K562 (cell line): ENCODE measurements around the gene SLC15A3. TPM values are rescaled to one million over a fixed set of nuclear protein-coding genes. Genes with fewer than 3 reads are reported as not detected.
A peak's percentile ranks its signal among the peaks of the same experiment; 100 is the strongest.

Experiments used
- ASH1L ChIP-seq: fragments of 450-650 bp; IDR thresholded peaks from 2 replicates; pipeline ENCODE4 v1.6.1; 2018; ENCODE audit warnings: borderline replicate concordance, mild to moderate bottlenecking, low read depth; ENCODE audit not compliant: partially characterized antibody
- ATF1 ChIP-seq, 2 experiments: fragments of 450-650 bp in 1 of 2; IDR thresholded peaks; 2 replicates each; pipeline ENCODE4 v1.6.1; 2016; ENCODE audit warnings: missing compliant biosample characterization in 1 of 2, missing genetic modification characterization in 1 of 2
- CBX1 ChIP-seq: sonication (generic); IDR thresholded peaks from 2 replicates; pipeline ENCODE4 v1.6.1; 2016; ENCODE audit warnings: antibody characterized with exemption, low read depth, mild to moderate bottlenecking
- CBX5 ChIP-seq: IDR thresholded peaks from 2 replicates; pipeline ENCODE4 v1.6.1; 2014; ENCODE audit warnings: low read depth, borderline replicate concordance
- ELF4 ChIP-seq: fragments of 450-650 bp; formaldehyde crosslinking; IDR thresholded peaks from 2 replicates; pipeline ENCODE4 v1.4.0; 2022; ENCODE audit warnings: missing genetic modification characterization
- FOXA1 ChIP-seq: fragments of 450-650 bp; IDR thresholded peaks from 2 replicates; pipeline ENCODE4 v1.6.1; 2016; ENCODE audit warnings: mild to moderate bottlenecking, borderline replicate concordance
- GATAD2B ChIP-seq: fragments of 450-650 bp; IDR thresholded peaks from 2 replicates; pipeline ENCODE4 v1.6.1; 2017; ENCODE audit warnings: mild to moderate bottlenecking, borderline replicate concordance
- JUND ChIP-seq, 2 experiments: IDR thresholded peaks; 2 replicates in 1 of 2; 3 replicates in 1 of 2; pipeline ENCODE4 v1.6.1; 2011; ENCODE audit warnings: borderline replicate concordance in 2 of 2, low read depth in 2 of 2, low read length in 2 of 2, improper control_type of control experiment in 1 of 2, missing biosample characterization in 1 of 2, missing genetic modification characterization in 1 of 2, missing genetic modification reagents in 1 of 2
- MAFK ChIP-seq: IDR thresholded peaks from 2 replicates; pipeline ENCODE4 v1.6.1; 2011; ENCODE audit warnings: low read length, improper control_type of control experiment
- MECOM ChIP-seq: fragments of 250-450 bp; sonication (Bioruptor Pico); IDR thresholded peaks from 2 replicates; pipeline ENCODE4 v1.8.0; 2022; ENCODE audit warnings: inconsistent platforms
- NBN ChIP-seq: fragments of 450-650 bp; IDR thresholded peaks from 2 replicates; pipeline ENCODE4 v1.6.1; 2016; ENCODE audit warnings: low read depth, mild to moderate bottlenecking
- NFATC3 ChIP-seq: fragments of 450-650 bp; IDR thresholded peaks from 2 replicates; pipeline ENCODE4 v1.6.1; 2017; ENCODE audit warnings: mild to moderate bottlenecking
- PCBP1 ChIP-seq: fragments of 200-400 bp; formaldehyde crosslinking; IDR thresholded peaks from 2 replicates; pipeline ENCODE4 v1.6.1; 2018; ENCODE audit warnings: mild to moderate bottlenecking, low read depth, low read length; ENCODE audit not compliant: poor library complexity, severe bottlenecking
- RAD21 ChIP-seq, 2 experiments: fragments of 250-450 bp in 1 of 2; fragments of 450-650 bp in 1 of 2; sonication (Bioruptor Pico) in 1 of 2; formaldehyde crosslinking in 1 of 2; IDR thresholded peaks in 1 of 2; conservative IDR thresholded peaks in 1 of 2; 2 replicates each; pipeline versions ENCODE4 v1.4.0 to v1.8.0; 2020 to 2022; ENCODE audit warnings: mild to moderate bottlenecking in 2 of 2, moderate library complexity in 1 of 2
- RFX5 ChIP-seq: IDR thresholded peaks from 2 replicates; pipeline ENCODE4 v1.6.1; 2011; ENCODE audit warnings: low read depth, mild to moderate bottlenecking, improper control_type of control experiment, low read length
- SIX5 ChIP-seq, 2 experiments: IDR thresholded peaks; 2 replicates each; pipeline ENCODE4 v1.6.1; 2011; ENCODE audit warnings: low read length in 2 of 2, borderline replicate concordance in 1 of 2, low read depth in 1 of 2, mild to moderate bottlenecking in 1 of 2, moderate library complexity in 1 of 2; ENCODE audit not compliant: insufficient read depth in 1 of 2
- SMARCE1 ChIP-seq: fragments of 450-650 bp; IDR thresholded peaks from 2 replicates; pipeline ENCODE4 v1.7.1; 2016; ENCODE audit warnings: mild to moderate bottlenecking
- ZNF224 ChIP-seq: sonication (generic); formaldehyde crosslinking; IDR thresholded peaks from 2 replicates; pipeline ENCODE4 v1.8.0; 2022; ENCODE audit warnings: mild to moderate bottlenecking, missing genetic modification reagents
- ZNF316 ChIP-seq: fragments of 450-650 bp; IDR thresholded peaks from 2 replicates; pipeline ENCODE4 v1.6.1; 2016
- ZNF583 ChIP-seq: fragments of 250-450 bp; sonication (Bioruptor Pico); IDR thresholded peaks from 2 replicates; pipeline ENCODE4 v1.4.0; 2020
- polyA plus RNA-seq, 8 experiments: library from polyadenylated mRNA; depleted of rRNA in 4 of 8; stranded (reverse) in 5 of 8; unstranded in 3 of 8; fragments of >200 nt; fragmentation: Nextera tagmentation in 2 of 8; fragmentation: Illumina TruSeq in 1 of 8; extraction: Ambion mirVana in 2 of 8; extraction: Trizol in 1 of 8; gene quantifications; 2 replicates each; pipeline versions ENCODE4 v1.2.1 to v1.2.3, GENCODE V29; 2011 to 2014; ENCODE audit warnings: inconsistent platforms in 1 of 8, missing spikeins in 1 of 8
- total RNA-seq, 7 experiments: library from RNA; depleted of rRNA in 6 of 7; stranded (reverse); fragments of >200 nt in 6 of 7; fragmentation: Illumina TruSeq in 2 of 7; extraction: Trizol in 2 of 7; gene quantifications; 2 replicates each; pipeline versions ENCODE4 v1.2.1 to v1.2.3, GENCODE V29; 2011 to 2021; ENCODE audit warnings: low replicate concordance in 1 of 7
- TF ChIP-seq, protein P1 (sequence below): fragments of 250-450 bp; sonication (Bioruptor Pico); IDR thresholded peaks from 2 replicates; pipeline ENCODE4 v1.9.0; 2021; ENCODE audit warnings: mild to moderate bottlenecking
- TF ChIP-seq, protein P2 (sequence below): fragments of 150-350 bp; conservative IDR thresholded peaks from 2 replicates; pipeline ENCODE4 v1.6.1; 2014; ENCODE audit warnings: low read length

SLC15A3 gene
- total and polyA plus RNA-seq, 9 of the 15 experiments (the other 6 are each of a cell fraction or from before 2014, with no cell fraction given): 0.07 to 0.27 TPM; not detected in 7

GRCh38 chr11:60899046-60899936 is 52.7 kb downstream of the SLC15A3 start (continued):
- TF ChIP-seq SIX5 (IDR thresholded peaks at IDR 0.05; ENCODE audit: borderline replicate concordance in 1 of 2, insufficient read depth in 1 of 2, low read depth in 1 of 2, low read length in 2 of 2): no peak
- TF ChIP-seq MECOM: no peak
- TF ChIP-seq, protein P1, sequence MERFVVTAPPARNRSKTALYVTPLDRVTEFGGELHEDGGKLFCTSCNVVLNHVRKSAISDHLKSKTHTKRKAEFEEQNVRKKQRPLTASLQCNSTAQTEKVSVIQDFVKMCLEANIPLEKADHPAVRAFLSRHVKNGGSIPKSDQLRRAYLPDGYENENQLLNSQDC (CRISPR knock-in tag): no peak
- TF ChIP-seq, protein P2, sequence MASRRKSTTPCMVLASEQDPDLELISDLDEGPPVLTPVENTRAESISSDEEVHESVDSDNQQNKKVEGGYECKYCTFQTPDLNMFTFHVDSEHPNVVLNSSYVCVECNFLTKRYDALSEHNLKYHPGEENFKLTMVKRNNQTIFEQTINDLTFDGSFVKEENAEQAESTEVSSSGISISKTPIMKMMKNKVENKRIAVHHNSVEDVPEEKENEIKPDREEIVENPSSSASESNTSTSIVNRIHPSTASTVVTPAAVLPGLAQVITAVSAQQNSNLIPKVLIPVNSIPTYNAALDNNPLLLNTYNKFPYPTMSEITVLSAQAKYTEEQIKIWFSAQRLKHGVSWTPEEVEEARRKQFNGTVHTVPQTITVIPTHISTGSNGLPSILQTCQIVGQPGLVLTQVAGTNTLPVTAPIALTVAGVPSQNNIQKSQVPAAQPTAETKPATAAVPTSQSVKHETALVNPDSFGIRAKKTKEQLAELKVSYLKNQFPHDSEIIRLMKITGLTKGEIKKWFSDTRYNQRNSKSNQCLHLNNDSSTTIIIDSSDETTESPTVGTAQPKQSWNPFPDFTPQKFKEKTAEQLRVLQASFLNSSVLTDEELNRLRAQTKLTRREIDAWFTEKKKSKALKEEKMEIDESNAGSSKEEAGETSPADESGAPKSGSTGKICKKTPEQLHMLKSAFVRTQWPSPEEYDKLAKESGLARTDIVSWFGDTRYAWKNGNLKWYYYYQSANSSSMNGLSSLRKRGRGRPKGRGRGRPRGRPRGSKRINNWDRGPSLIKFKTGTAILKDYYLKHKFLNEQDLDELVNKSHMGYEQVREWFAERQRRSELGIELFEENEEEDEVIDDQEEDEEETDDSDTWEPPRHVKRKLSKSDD: no peak
- TF ChIP-seq ASH1L: no peak
- peak; percentile 15; the same call in 1 of the 2 replicates for TF ChIP-seq JUND (IDR thresholded peaks at IDR 0.05; ENCODE audit: borderline replicate concordance, low read depth, low read length)
- no peak for TF ChIP-seq JUND (tag; IDR thresholded peaks at IDR 0.05; ENCODE audit: borderline replicate concordance, low read depth, low read length)
- no peak for TF ChIP-seq ZNF583 (CRISPR knock-in tag)
- TF ChIP-seq ZNF224 (CRISPR knock-in tag): no peak
- TF ChIP-seq RAD21 (CRISPR knock-in tag; conservative IDR thresholded peaks at IDR 0.05 in 1 of 2, IDR thresholded peaks at IDR 0.05 in 1 of 2): peak; percentile 71 to 83
- no peak for TF ChIP-seq NFATC3
- no peak for TF ChIP-seq RFX5
- TF ChIP-seq ATF1 (CRISPR knock-in tag; IDR thresholded peaks at IDR 0.05): no peak
- TF ChIP-seq ATF1 (tag; IDR thresholded peaks at IDR 0.05): 0 out of 2 replicates have a peak, but pooled peaks have one; percentile 15
- 0 out of 2 replicates have a peak, but pooled peaks have one; percentile 15 for TF ChIP-seq GATAD2B
- peak; percentile 69 for TF ChIP-seq MAFK
- TF ChIP-seq FOXA1: no peak
- no peak for TF ChIP-seq CBX1
- no peak for TF ChIP-seq CBX5
- TF ChIP-seq SMARCE1: no peak
- TF ChIP-seq NBN: no peak
- TF ChIP-seq ELF4: no peak
- TF ChIP-seq PCBP1: no peak
- peak; percentile 78 for TF ChIP-seq ZNF316
